ENCODE data around the gene TRAPPC14.

The TRAPPC14 gene

GRCh38 chr7:100163006-100163531, 4.5 kb upstream of the TRAPPC14 start:
- DNase-seq (ENCODE audit: extremely low read depth, low read depth) = no peak
- no peak for TF ChIP-seq CTCF (IDR thresholded peaks at IDR 0.05; ENCODE audit: low read depth, low read length)

GRCh38 chr7:100160067-100160466, 1.5 kb upstream of the TRAPPC14 start:
- no peak for DNase-seq (ENCODE audit: extremely low read depth, low read depth)
- no peak for TF ChIP-seq CTCF (IDR thresholded peaks at IDR 0.05; ENCODE audit: low read depth, low read length)

- DNase-seq (ENCODE audit: extremely low read depth, low read depth) = no peak
Measured at GRCh38 chr7:100159099-100159623, 638 bp upstream of the TRAPPC14 start.

GRCh38 chr7:100157334-100158228, 942 bp downstream of the TRAPPC14 start:
- no peak for DNase-seq (ENCODE audit: extremely low read depth, low read depth)

More at GRCh38 chr7:100159099-100159623, 638 bp upstream of the TRAPPC14 start:
- TF ChIP-seq CTCF (IDR thresholded peaks at IDR 0.05; ENCODE audit: low read depth, low read length) = no peak

GRCh38 chr7:100157069-100157333, 1.5 kb downstream of the TRAPPC14 start:
- DNase-seq (ENCODE audit: extremely low read depth, low read depth) = no peak
- no peak for TF ChIP-seq CTCF (IDR thresholded peaks at IDR 0.05; ENCODE audit: low read depth, low read length)

More at GRCh38 chr7:100157334-100158228, 942 bp downstream of the TRAPPC14 start:
- no peak; the same call in 1 of the 2 replicates for TF ChIP-seq CTCF (IDR thresholded peaks at IDR 0.05; ENCODE audit: low read depth, low read length)

GRCh38 chr7:100156331-100157068, 2.0 kb downstream of the TRAPPC14 start:
- DNase-seq (ENCODE audit: extremely low read depth, low read depth) = no peak
- TF ChIP-seq CTCF (IDR thresholded peaks at IDR 0.05; ENCODE audit: low read depth, low read length) = no peak
